Measurements from ENCODE around the gene BLOC1S1.

The BLOC1S1 gene

DNA sequence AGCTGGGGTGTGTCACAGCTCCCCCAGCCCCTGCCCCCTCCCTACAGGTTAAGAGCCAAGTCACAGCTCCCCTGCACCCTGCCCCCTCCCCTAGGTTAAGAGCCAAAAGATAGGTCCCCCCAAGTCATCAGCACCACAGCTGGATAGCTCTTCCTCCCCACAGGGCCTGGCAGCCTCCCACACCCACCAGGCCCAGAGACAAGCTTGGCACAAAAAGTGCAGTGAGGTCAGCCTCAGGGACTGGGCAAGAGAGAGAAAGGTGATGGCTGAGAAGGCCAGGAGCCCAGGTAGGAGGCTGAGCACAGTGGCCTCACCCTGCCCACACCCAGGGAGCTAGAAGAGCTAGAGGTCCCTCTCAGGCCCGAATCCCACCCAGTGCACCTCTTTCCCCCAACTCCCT, 16.9 kb upstream of the BLOC1S1 start:
- Histone ChIP-seq H3K36me3 (peaks cover 41 to 64% (median 58%) of the 10 kb centered on the region in 3 donors), H3K9me3 (no peaks in the 10 kb centered on the region), H3K4me1 (peaks cover 0 to 57% (median 41%) of the 10 kb centered on the region in 4 donors), H3K27me3 (no peaks in the 10 kb centered on the region), H3K27ac (peak overlapping the region; percentile 38 to 98), H3K4me3 (no peak overlapping the region)
- peak in 1 of 2 donors; percentile 51 for DNase-seq
- no peak for TF ChIP-seq CTCF (IDR thresholded peaks at IDR 0.05)
- intact Hi-C loops (cut with DNase I; ENCODE audit: low total_unique reads): no loop called here

DNA sequence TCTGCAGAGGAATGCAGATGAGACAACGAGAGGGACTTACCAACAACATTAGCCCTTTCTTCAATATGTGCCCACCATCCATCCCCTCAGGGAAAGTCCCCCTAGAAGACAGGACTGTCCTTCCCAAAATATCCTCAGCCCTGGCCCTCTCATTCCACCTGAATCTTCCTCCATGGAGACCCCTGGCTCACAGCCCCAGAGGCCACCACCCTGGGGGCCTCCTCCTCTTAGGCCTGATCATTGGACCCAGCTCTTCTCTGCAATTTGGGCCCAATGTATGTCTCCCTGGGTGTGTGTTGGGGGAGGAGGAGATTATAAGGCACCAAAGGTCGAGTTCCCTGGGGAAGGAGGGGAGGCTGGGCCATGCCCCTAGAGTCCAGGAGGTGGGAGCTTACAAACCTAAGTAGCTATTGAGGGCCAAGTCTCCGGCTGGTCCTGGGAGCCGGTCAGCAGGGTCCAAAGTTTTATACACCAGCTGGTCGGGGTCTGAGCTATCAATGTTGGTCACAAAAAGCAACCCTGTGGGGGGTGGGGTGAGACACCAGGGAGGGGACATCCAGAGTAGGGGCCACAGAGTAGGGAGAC, 16.3 kb upstream of the BLOC1S1 start:
- peak in 1 of 2 donors; percentile 61 for DNase-seq
- H3K27me3 ChIP-seq: no peaks in the 10 kb centered on the region
- TF ChIP-seq CTCF (IDR thresholded peaks at IDR 0.05): no peak
- peaks cover 0 to 63% (median 43%) of the 10 kb centered on the region in 4 donors for H3K4me1 ChIP-seq
- intact Hi-C loops (cut with DNase I; ENCODE audit: low total_unique reads): no loop called here
- H3K9me3 ChIP-seq: no peaks in the 10 kb centered on the region
- peaks cover 35 to 58% (median 52%) of the 10 kb centered on the region in 3 donors for H3K36me3 ChIP-seq
- H3K27ac ChIP-seq: peak overlapping the region; percentile 38 to 98
- H3K4me3 ChIP-seq: no peak overlapping the region

DNA sequence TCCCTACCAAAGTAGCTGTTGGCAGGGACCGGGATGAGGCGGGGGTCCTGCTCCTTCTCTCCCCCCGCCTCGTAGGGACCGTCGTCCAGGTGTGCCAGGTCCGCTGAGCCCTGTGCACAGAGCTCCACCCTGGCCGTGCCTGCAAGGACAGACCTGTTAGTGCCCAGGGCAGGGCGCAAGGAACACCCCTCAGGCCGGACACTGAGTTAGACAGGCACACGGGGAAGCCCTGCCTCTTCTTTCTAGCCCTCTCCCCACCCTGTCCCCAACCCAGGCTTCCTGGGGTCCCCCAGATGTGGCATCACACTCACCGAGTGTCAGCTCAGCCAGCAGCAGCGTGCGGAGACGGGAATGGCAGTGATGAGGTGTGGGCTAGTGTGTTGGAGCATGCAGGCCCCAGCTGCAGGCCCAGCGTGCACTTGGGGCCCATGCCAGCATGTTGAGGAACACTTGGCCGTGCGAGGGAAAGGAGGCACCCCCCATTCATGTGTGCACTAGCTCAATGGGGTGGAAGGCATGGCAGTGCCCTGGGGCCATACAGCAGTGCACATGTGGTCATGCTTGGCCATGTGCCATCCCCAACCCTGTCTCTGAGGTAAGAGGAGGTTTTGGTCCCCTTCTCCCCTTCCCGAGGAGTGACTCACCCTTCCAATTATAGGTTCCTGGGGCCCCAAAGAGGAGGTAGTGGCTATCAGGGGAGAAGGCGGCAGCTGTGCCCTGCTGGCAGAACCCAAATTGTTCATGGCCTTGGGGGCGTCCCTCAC, 15.4 kb upstream of the BLOC1S1 start:
- H3K4me1 ChIP-seq: peaks cover 0 to 70% (median 45%) of the 10 kb centered on the region in 4 donors
- peak in 1 of 2 donors; percentile 82 for DNase-seq
- H3K27ac ChIP-seq: peak overlapping the region; percentile 38 to 98
- peaks cover 28 to 50% (median 43%) of the 10 kb centered on the region in 3 donors for H3K36me3 ChIP-seq
- H3K27me3 ChIP-seq: no peaks in the 10 kb centered on the region
- no peaks in the 10 kb centered on the region for H3K9me3 ChIP-seq
- peak overlapping the region in 1 of 2 donors; percentile 11 for H3K4me3 ChIP-seq
- no peak for TF ChIP-seq CTCF (IDR thresholded peaks at IDR 0.05)
- intact Hi-C loops (cut with DNase I; ENCODE audit: low total_unique reads): no loop called here

DNA sequence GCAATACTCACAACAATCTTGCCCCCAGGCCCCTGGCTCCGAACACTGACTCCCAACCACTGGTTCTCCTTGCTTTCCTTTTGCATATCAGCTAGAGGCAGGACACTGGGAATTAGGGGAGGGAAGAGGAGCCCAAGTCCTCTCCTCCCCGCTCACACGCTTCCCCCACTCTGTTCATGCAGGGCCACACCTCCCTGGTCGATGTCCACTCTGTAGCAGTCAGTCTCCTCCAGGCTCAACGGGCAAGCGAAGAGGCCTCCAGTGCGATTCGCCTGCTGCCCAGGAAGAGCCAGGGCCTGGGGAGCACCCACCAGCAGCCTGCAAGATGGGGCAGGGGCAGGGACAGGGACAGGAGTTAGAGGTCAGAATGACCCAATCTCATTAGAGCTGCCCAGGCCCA, 13.0 kb upstream of the BLOC1S1 start:
- H3K27ac ChIP-seq: peak overlapping the region; percentile 96 to 98
- TF ChIP-seq CTCF (IDR thresholded peaks at IDR 0.05): no peak
- intact Hi-C loops (cut with DNase I; ENCODE audit: low total_unique reads): no loop called here
- DNase-seq: no peak
- H3K27me3 ChIP-seq: no peaks in the 10 kb centered on the region
- H3K4me3 ChIP-seq: peak overlapping the region; percentile 94 to 96
- peaks cover 4 to 25% (median 19%) of the 10 kb centered on the region in 3 donors for H3K36me3 ChIP-seq
- peaks cover 0 to 70% (median 47%) of the 10 kb centered on the region in 4 donors for H3K4me1 ChIP-seq
- no peaks in the 10 kb centered on the region for H3K9me3 ChIP-seq

DNA sequence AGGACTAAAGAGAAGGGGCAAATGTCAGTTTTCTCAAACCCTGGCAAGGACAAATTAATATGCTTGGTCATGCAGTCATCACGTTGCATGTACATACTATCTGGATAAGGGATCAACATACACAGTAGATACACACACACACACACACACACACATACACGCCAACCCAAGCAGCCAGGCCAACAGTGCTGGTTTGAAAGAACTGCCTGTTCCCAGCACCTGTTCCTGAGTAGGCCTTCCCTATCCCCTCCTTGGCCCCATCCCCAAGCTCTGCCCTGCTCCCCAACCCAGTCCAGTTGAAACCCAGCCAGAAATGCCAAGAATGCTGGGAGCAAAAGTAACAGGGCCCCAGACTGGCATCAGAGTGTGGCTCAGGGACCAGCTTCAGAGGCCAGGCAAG, 12.6 kb upstream of the BLOC1S1 start:
- no peaks in the 10 kb centered on the region for H3K27me3 ChIP-seq
- peaks cover 4 to 21% (median 14%) of the 10 kb centered on the region in 3 donors for H3K36me3 ChIP-seq
- H3K27ac ChIP-seq: peak overlapping the region; percentile 96 to 98
- peak overlapping the region; percentile 94 to 96 for H3K4me3 ChIP-seq
- intact Hi-C loops (cut with DNase I; ENCODE audit: low total_unique reads): no loop called here
- H3K4me1 ChIP-seq: peaks cover 0 to 74% (median 48%) of the 10 kb centered on the region in 4 donors
- peak; percentile 59 to 92 for DNase-seq
- no peaks in the 10 kb centered on the region for H3K9me3 ChIP-seq
- TF ChIP-seq CTCF (IDR thresholded peaks at IDR 0.05): no peak
